Measurements from ENCODE around the gene TRIM2. TPM values are rescaled to one million over a fixed set of nuclear protein-coding genes. Genes with fewer than 3 reads are reported as not detected.

Gene TRIM2
- total RNA-seq, 6 donors from 2014 or later, result 17.6 to 45.1 (median 30.2) TPM

DNA sequence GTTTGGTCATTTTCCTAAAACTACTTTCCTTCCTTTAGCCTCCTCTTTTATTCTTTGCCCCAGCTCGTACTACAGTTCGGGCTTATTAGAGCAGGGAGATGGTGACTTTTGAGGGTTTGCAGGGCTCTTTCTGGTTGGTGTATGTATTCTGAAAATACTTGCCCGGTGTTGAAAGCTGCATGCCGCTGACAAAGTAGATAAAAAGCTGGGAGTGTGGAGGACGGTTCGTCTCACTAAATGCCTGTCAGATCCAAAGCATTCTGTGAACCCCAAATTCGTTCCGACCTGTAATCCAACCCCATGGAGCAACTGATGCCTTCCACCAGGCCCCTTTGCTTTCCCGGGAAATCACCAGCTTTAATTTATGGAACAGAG lies 19.2 kb downstream of the TRIM2 start:
- ATAC-seq (ENCODE audit: low FRiP score in 2 of 2), result peak in 1 of 2 donors; percentile 37

DNA sequence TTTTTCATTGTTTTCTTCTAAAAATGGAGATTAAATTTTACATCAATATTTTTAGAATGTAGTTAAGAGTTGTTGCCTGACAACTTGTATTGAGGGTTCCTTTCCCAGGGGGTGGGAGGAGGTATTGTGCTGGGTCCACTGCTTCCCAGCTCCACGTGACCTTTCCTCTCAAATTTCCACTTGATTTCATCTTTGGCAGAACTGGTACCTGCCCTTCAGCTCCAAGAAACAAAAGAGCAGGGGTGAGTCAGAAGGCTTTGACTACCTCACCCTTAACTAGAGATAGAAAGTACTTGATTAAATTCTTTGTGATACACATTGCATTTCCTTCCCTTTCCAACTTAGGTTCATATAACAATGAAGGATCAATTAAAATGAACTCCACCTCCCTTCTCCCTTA lies 19.7 kb downstream of the TRIM2 start:
- H3K4me3 ChIP-seq, result peak overlapping the region in 2 of 4 donors; percentile 65 to 66
- DNase-seq (no peak), ATAC-seq (ENCODE audit: low FRiP score in 2 of 2) (peak; percentile 34 to 51)

More for the DNA sequence above, 19.2 kb downstream of the TRIM2 start:
- Histone ChIP-seq H3K27ac (peak overlapping the region; percentile 76 to 91 (median 88)), H3K9me3 (no peaks in the 10 kb centered on the region), H3K36me3 (no peaks in the 10 kb centered on the region), H3K4me1 (peaks cover 0 to 20% (median 13%) of the 10 kb centered on the region in 4 donors), H3K4me3 (peak overlapping the region; percentile 55 to 66 (median 60)), H3K27me3 (no peaks in the 10 kb centered on the region)
- DNase-seq, result no peak
- 31% methylated on average over 8 to 9 of the region's 9 CpGs for WGBS, 2 donors
- TF ChIP-seq, protein P1, sequence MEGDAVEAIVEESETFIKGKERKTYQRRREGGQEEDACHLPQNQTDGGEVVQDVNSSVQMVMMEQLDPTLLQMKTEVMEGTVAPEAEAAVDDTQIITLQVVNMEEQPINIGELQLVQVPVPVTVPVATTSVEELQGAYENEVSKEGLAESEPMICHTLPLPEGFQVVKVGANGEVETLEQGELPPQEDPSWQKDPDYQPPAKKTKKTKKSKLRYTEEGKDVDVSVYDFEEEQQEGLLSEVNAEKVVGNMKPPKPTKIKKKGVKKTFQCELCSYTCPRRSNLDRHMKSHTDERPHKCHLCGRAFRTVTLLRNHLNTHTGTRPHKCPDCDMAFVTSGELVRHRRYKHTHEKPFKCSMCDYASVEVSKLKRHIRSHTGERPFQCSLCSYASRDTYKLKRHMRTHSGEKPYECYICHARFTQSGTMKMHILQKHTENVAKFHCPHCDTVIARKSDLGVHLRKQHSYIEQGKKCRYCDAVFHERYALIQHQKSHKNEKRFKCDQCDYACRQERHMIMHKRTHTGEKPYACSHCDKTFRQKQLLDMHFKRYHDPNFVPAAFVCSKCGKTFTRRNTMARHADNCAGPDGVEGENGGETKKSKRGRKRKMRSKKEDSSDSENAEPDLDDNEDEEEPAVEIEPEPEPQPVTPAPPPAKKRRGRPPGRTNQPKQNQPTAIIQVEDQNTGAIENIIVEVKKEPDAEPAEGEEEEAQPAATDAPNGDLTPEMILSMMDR (IDR thresholded peaks at IDR 0.05), result no peak
- TF ChIP-seq POLR2A (IDR thresholded peaks at IDR 0.05) (no peak), POLR2AphosphoS5 (IDR thresholded peaks at IDR 0.05) (no peak), EP300 (IDR thresholded peaks at IDR 0.05) (no peak)

DNA sequence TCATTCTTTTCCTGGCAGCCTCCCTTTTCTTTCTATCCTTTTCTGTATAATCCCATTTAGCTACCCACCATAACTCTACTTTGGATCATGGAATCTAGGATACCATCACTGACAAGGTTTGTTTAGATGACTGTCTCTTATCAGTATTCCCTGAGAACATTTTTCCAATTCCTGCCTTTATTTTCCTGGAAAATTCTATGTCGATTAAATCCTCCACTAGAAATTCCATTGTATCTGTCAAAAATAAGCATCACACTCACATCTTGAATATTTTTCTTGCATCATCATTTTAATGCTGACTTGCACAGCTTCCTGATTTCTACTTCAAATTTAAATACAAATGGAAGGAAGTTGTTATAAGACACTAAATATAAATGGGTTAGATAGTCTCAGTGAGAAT lies 20.2 kb downstream of the TRIM2 start:
- 71 to 95% methylated on average over 1 of the region's 1 CpG for WGBS, 2 donors
- no peak overlapping the region for H3K4me3 ChIP-seq
- H3K27me3 ChIP-seq, result no peaks in the 10 kb centered on the region
- no peaks in the 10 kb centered on the region for H3K9me3 ChIP-seq
- no peak overlapping the region for H3K27ac ChIP-seq
- H3K4me1 ChIP-seq, result peaks cover 0 to 20% (median 13%) of the 10 kb centered on the region in 4 donors
- no peaks in the 10 kb centered on the region for H3K36me3 ChIP-seq
- TF ChIP-seq POLR2AphosphoS5 (IDR thresholded peaks at IDR 0.05) (no peak), EP300 (IDR thresholded peaks at IDR 0.05) (no peak), POLR2A (IDR thresholded peaks at IDR 0.05) (no peak)
- TF ChIP-seq, protein P1 (IDR thresholded peaks at IDR 0.05), result no peak
- no peak for ATAC-seq (ENCODE audit: low FRiP score in 2 of 2)
- DNase-seq, result no peak

More for the DNA sequence above, 19.7 kb downstream of the TRIM2 start:
- Histone ChIP-seq H3K4me1 (peaks cover 0 to 20% (median 13%) of the 10 kb centered on the region in 4 donors), H3K27me3 (no peaks in the 10 kb centered on the region), H3K27ac (peak overlapping the region in 1 of 4 donors; percentile 91), H3K9me3 (no peaks in the 10 kb centered on the region), H3K36me3 (no peaks in the 10 kb centered on the region)
- TF ChIP-seq POLR2A (IDR thresholded peaks at IDR 0.05), result no peak
- no peak for TF ChIP-seq POLR2AphosphoS5 (IDR thresholded peaks at IDR 0.05)
- TF ChIP-seq, protein P1 (IDR thresholded peaks at IDR 0.05), result no peak
- no peak for TF ChIP-seq EP300 (IDR thresholded peaks at IDR 0.05)
- 42 to 46% methylated on average over 1 of the region's 1 CpG for WGBS, 2 donors

DNA sequence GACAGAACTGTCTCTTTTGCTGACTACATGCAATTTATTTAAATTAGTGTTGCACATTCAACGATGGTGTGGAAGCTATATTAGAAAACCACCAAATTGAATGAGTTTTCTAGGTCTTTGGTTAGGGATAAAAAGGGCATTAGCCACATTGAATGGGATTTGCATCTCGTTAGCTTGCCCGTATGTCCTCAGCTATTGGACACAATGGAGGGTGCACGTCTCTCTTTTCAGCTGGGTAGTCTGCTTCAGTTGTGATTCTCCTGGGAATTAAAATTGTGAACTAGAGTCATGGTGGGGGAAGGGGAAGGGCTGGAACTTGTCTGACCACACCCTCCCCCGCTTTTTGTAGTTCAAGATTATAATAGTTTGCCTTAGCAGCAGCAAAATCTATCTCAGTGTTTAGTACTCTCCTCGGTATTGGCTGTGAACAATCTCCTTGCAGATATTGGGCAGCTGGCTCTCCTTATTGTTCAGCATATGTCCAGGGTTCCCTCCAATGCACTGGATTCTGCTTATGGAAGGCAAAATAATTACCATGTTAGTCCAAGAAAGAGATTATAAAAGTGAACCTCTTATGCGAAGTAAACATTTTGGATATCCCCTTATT lies 23.3 kb downstream of the TRIM2 start:
- no peak for DNase-seq
- Histone ChIP-seq H3K4me3 (no peak overlapping the region), H3K9me3 (no peaks in the 10 kb centered on the region), H3K27me3 (no peaks in the 10 kb centered on the region), H3K36me3 (no peaks in the 10 kb centered on the region), H3K27ac (no peak overlapping the region), H3K4me1 (peaks cover 0 to 23% (median 16%) of the 10 kb centered on the region in 4 donors)
- WGBS, 2 donors, result 90 to 92% methylated on average over 7 of the region's 7 CpGs
- ATAC-seq (ENCODE audit: low FRiP score in 2 of 2), result no peak
- TF ChIP-seq EP300 (IDR thresholded peaks at IDR 0.05) (no peak), POLR2A (IDR thresholded peaks at IDR 0.05) (no peak), POLR2AphosphoS5 (IDR thresholded peaks at IDR 0.05) (no peak)
- TF ChIP-seq, protein P1 (IDR thresholded peaks at IDR 0.05), result no peak

All from upper lobe of left lung (tissue), 6 donors.